Measurements from ENCODE around the gene UBXN2A.

GRCh38 chr2:23993736-23994269 is 53.5 kb downstream of the UBXN2A start:
- TF ChIP-seq POLR2A (IDR thresholded peaks at IDR 0.05) (no peak), CTCF (IDR thresholded peaks at IDR 0.05) (no peak)

Data from body of pancreas (tissue), 4 donors.